HG02981 (cell line): ENCODE measurements around the gene SERPINA4.

Experiments used
- ATAC-seq: cut with Tn5 transposase; IDR thresholded peaks from one replicate; pipeline ENCODE4 v1.9.1; 2021; ENCODE audit warnings: mild to moderate bottlenecking, moderate library complexity; ENCODE audit not compliant: unreplicated experiment

SERPINA4 gene

DNA sequence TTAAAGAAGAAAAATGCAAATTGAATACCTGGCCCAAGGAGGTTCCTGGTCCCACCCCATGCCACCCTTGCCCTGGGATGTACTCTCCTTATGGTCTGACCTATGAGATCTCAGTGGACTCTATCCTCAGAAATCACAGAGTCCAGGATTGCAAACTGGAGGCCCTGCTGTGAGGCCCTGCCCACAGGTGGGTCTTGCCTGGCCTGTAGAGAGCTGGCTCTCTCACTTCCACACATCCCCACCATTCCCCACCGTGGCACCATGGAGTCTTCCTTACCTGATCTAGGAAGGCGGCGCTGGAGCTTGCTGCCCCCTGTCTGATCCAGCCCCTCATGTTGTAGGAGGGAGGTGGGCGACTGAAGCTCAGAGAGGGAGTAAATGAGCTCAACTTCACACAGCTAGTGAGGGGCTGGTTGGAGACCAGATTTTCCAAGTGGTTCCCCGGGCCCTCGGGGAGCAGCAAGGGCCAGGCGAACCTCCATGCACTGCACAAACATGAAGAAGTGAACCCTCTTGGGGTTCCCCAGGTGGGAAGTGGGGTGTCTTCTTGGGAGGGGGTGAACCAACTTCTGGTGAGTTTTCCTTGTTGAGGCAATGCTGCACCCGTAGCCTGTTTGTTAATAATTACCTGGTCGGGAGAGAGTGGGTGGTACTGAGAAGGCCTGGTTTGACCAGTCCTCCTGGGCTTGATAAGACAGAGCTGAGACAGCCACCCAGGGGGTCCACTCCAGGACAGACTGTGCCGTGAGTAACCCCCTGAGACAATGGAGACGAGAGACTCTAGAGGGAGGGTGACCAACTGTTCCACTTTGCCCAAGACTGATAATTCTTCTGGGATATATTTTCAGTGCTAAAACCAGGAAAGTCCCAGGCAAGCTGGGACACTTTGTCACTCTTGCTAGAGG, at the start of gene SERPINA4:
Gene SERPINA4 (plus strand): TSS at position 692 of the 905 bp plus-strand sequence. CDS start 2,041 bp downstream, outside the sequence.
- ATAC-seq = no peak

- no peak for ATAC-seq
These were observed 46.9 kb upstream of the SERPINA4 start for GRCh38 chr14:94514351-94514750.

DNA sequence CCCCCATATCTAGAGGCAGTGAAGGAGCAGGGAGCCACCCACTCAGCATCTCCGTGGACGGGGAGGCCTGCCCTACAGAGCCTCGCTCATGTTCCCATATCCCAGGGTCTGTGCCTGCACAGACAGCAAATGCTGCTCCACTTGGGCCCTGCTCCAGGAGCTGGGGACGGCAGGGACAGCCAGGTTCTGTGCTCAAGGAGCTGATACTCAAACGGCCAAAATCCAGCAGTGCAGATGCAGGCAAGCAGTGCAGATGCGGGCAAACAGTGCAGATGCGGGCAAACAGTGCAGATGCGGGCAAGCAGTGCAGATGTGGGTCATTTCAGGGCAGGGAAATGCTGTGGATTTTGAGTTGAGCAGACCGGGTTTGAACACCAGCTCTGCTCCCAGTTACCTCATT, 45.8 kb upstream of the SERPINA4 start:
- no peak for ATAC-seq

- no peak for ATAC-seq
These were observed 45.4 kb upstream of the SERPINA4 start for GRCh38 chr14:94515856-94516255.

DNA sequence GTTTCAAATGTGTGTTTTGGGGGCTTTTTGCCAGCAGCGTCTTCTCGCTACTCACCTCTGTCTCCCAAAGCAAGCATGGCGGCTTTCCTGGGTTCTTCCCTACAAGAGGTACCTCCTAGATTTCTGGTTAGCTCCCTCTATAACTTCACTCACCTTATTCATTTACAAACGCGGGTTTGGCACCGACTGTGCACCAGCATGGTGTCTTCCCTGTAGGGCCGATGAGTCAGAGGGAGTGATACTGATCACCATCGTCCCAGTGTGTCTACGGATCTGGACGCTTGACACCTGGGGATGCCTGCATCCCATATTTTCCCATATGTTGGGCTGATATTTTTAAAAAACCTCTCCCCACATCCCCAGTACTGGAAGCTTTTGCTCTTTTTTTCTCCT, 44.0 kb upstream of the SERPINA4 start:
- no peak for ATAC-seq

DNA sequence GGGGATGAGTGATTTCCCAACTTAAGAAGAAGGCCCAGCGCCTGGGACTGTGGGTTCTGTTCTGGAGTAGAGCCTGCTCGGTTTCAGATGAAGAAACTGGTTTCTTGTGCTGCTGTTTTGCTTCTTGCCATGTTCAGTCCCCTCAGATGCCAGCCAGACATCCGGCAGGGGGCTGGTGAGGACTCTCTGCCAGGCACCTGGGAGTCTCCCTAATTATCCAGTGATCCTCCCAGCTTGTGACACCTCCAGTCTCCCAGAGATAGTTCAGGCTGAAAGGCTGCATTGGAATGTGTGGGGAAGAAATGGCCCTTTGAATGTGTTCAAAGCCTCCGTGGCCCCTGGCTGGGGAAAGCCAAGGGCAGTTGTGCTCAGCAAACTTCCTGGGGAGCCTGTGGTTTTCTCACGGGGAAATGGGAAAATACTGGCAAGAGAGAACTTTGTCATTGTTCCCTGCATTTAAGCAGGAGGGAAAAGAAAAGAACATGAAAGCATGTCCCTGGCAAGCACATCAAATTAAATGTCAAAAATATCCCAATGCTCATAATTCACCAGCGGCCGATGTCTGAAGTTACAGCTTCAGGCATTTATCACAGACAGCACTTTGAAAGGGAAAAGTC, 43.5 kb upstream of the SERPINA4 start:
- no peak for ATAC-seq

DNA sequence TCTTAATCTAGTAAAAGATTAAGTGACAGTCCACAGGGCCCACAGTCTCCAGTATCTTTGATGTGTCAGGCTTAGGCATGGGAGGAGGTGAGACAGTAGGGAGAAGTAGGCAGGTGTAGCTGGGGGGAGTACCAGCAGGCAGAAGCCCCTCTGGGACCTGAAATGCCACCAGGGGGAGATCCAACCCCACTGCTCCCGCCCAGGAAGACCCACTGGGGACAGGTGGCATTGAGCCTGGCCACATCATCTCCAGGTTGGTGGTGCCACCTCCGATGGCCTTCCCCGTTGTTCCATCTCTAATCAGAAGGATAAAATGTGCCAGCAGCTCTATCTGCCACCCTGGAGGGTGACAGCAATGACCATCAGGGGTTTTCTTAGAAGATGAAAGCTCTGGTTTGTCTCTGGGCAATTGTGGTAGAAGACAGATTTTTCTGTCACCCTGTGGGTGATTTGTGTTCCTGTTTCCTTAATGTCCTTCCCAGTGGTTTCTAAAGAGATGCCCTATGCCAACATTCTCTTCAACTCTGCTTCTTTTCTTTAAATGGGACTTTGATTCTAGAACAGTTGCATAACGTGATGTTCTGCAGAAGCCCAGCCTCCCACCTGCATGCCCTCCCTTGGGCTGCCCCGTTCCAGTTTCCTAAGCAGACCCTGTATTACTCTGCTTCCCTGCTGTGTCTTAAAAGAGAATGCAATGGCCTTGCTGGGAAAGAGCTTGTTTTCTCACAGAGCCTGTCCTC, 39.7 kb upstream of the SERPINA4 start:
- no peak for ATAC-seq

DNA sequence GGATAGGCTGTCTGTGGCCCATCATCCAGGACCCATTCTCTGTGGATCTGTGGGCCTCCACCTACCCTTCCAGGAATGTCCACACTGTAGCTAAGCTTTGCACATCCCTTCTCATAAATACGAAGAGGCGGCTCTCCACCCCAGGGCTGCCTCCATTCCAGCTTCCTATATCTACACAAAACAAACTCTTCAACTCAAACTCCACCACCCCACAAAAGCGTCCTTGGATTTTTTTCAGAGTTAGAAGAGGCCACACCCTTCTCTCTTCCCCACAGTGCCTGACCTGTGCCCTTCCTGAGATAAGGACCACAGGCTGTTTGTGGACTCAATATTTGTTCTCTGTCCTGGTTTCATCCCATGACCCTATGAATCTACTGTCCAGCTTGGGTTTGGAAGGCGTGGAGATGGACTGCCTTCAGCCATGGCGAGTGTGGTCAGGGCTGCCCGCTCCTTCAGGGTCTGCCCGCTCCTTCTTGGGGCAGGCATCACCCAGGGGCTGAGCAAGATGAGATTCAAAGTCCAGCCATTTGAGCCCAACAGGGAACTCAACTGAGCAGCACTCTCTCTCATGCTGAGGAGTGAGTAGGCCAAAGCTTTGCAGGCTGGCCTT, 39.0 kb upstream of the SERPINA4 start:
- ATAC-seq = no peak

GRCh38 chr14:94523265-94523664, 38.0 kb upstream of the SERPINA4 start:
- no peak for ATAC-seq

DNA sequence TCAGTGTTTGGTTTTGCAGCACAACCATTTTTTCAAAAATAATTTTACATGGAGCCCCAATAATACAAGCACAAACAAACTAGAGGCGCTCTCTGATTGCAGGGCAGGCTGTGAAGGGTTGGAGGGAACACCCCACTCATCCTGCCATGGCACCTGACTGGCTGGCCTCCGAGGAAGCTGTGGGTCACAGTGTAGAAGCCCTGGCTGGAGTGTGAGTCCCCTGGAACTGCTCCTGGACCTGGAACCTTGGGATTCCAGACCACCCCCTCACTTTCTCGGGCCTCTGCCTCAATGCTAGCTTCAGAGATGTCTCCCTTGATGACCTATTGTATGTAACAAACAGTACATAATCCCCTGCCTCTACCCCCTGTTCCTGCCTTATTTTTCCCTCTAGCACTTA, 37.1 kb upstream of the SERPINA4 start:
- ATAC-seq = no peak

GRCh38 chr14:94531187-94531586, 30.1 kb upstream of the SERPINA4 start:
- no peak for ATAC-seq

DNA sequence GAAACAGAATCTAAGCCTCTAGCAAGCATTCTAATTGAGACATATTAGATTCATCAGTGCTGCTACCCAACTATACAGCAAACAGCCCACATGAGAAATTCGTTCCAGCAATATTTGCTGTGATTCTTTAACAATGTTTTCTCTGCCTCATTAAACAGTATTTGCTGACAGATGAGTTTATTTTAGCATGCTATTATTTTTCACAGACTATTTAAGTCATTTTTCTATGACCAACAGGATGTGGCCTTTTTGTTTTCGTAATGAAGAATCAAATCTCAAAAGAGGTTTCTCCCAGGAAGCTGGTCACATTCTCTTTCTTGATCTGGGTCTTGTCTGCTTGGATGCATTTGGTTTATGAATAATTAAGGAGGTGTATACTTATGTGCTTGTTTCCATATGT, 28.8 kb upstream of the SERPINA4 start:
- ATAC-seq = no peak

GRCh38 chr14:94535506-94535905, 25.7 kb upstream of the SERPINA4 start:
- ATAC-seq = no peak

- ATAC-seq = no peak
These were observed 24.4 kb upstream of the SERPINA4 start for GRCh38 chr14:94536836-94537235.

- no peak for ATAC-seq
These were observed 23.0 kb upstream of the SERPINA4 start for GRCh38 chr14:94538070-94538740.

DNA sequence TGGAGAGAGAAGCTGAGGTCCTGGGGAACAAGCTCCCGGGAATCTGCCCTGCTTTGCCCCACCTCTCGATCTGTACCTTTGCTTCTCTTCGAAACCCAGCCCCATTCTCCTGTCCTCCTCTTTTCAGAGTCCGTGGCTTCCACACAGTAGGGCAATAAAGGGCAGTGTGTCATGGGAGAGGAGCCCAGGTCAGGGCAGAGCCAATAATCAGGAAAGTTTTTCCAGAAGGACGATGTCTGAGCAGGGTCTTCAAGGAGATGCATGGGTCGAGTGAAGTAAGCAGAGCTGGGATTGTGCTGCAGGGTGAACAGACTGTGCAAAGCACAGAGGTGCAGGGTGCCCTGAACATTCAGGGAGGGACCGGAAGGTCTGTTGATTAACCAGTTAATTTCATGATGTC, 22.1 kb upstream of the SERPINA4 start:
- ATAC-seq = no peak

DNA sequence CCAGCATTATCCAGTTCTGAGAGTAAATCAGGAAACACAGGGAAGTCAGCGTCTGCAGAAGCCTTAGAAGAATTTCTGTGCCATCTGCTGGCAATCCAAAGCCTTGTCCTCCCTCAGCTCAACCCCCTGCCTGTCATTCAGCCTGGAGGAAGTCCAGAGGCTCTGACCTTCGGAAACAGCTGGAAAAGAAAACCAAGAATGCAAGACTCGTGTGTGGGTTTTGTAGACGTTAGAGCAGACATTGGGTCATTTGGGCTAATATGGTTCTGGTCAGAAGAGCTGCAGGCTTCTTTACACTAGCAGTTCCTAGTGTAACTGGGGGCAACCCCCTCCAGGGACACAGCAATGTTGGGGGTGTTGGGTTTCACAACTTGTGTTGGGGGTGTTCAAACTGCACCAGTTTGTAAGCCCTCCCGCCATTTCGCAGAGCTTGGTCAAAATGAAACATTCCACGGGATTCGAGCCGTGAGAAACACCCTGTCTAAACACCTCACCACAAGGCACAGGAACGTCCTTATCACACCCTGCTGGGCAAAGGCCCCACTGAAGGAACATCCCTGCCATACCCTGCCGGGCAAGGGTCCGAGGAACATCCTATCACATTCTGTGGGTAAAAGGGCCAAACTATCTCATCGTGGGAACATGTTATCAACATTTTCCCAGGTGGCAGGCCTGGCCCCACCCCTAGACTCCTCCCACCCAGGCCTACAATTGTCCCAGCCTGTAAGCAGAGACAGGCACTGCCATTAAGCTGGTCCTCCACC, 21.0 kb upstream of the SERPINA4 start:
- no peak for ATAC-seq

DNA sequence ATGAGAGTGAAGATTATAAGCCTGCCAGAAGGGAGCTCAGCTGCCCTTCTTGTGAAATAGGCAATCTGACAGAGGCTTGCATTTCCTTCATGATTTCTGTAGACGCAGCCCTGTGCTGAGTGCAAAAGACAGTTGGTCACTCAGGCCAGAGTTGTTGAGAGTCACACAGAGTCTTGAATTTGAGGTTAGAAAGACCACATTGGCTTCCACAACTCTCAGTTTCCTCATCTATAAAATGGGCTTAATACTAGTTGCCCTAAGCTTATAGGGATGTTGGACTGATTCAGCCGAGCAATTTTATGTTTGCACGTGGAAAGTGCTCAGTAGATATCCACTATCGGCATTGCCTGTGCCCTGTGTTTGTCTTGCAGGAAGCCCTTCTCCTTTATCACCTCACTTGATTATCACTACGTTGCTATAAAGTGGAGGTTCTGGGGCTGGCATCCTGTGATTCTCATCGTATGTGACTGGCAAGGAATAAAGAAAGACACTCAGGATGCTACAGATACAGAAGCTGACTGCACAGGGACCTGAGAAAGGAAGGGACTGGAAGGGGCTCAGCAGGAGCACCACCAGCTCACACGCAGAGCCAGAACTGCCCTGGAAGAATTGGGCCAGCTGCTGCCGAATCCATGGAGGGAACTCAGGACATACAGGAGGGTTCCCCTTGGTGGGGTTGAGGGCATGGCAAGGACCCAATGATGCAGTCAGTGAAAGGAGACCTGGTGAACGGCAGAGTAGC, 19.8 kb upstream of the SERPINA4 start:
- no peak for ATAC-seq

DNA sequence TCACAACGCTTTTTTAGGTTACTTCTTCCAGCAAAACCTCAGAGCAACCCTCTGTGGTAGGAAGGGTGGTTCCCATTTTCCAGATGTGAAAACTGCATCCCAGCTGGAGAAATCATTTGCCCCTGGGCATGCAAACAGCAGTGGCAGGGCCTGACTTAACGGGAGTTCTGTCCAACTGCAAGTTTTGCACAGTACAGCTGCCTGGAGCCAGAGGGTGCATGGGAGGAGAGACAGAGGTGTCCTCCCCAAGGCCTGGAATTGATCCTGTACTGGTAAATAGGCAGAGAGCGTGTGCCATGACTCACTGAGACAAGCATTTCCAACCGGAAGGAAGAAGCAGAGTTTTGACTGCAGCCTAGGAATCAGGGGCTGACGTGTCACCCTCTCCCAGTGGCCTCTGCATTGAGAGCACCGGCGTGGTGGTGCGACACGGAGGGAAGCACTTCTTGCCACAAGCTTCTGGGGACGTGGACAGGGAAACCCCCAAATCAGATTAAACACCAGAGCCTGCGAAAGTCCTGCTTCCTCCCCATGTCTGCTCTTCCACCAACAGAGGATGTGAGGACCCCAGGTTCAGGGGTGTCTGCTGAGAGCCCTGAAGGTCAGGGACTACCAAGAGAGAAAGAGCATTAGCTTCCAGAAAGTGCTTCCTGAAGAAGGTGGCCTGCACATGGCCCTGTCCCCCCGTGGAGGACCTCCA, 19.0 kb upstream of the SERPINA4 start:
- no peak for ATAC-seq
